Choroid plexus epithelial cell (primary cell): ENCODE measurements around the gene DENND6B.

Experiments used
- DNase-seq: peaks from one replicate; pipeline ENCODE4 v3.0.0-alpha.2; 2010; ENCODE audit warnings: low read depth
- H3K4me3 ChIP-seq: 2 replicates; pipeline ENCODE4 v1.5.1; 2011; ENCODE audit warnings: low read depth, mild to moderate bottlenecking, control low read depth, low read length, moderate library complexity
- TF ChIP-seq, protein P1 (sequence below): conservative IDR thresholded peaks from 2 replicates; pipeline ENCODE4 v1.5.1; 2011; ENCODE audit warnings: low read depth, mild to moderate bottlenecking, control low read depth, inconsistent platforms, low read length, moderate library complexity

DENND6B gene

DNA sequence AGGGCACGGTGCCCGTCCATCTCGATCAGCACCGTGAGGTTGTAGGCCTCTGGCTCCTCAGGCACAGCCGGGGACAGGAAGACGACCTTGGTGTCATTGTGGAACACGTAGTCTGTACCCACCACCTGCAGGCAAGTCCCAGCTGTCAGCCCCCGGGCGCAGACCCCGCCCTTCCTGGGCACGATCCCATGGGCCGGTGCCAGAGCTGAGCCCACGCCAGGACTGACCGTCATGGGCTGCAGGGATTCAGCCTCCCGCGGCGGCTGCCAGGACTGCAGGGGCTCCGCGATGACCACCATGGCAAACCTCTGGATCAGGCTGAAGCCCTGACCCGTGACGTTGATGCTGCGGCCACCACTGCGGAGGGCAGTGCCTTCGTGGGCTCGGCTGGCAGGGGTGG lies 44.9 kb downstream of the DENND6B start:
- DNase-seq, result no peak
- TF ChIP-seq, protein P1, sequence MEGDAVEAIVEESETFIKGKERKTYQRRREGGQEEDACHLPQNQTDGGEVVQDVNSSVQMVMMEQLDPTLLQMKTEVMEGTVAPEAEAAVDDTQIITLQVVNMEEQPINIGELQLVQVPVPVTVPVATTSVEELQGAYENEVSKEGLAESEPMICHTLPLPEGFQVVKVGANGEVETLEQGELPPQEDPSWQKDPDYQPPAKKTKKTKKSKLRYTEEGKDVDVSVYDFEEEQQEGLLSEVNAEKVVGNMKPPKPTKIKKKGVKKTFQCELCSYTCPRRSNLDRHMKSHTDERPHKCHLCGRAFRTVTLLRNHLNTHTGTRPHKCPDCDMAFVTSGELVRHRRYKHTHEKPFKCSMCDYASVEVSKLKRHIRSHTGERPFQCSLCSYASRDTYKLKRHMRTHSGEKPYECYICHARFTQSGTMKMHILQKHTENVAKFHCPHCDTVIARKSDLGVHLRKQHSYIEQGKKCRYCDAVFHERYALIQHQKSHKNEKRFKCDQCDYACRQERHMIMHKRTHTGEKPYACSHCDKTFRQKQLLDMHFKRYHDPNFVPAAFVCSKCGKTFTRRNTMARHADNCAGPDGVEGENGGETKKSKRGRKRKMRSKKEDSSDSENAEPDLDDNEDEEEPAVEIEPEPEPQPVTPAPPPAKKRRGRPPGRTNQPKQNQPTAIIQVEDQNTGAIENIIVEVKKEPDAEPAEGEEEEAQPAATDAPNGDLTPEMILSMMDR, result no peak
- no peak overlapping the region for H3K4me3 ChIP-seq

DNA sequence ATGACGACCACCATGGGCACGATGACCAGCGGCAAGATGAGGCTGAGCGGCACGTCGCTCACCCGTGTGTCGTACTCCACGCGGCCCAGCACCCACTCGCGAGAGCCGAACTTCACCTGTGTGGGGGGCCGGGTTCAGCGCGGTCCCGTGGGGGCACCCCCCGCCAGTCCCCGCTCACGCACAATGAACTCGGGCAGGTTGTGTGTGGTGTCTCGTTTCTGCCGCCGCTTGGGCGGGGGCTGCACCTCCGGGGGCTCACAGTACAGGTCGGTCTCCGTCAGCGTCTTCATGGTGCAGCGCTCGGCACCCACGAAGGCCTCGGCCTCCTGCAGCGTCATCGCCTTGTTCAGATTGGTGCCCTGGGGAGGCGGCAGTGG lies 45.4 kb downstream of the DENND6B start:
- H3K4me3 ChIP-seq, result no peak overlapping the region
- TF ChIP-seq, protein P1, result no peak
- no peak for DNase-seq

DNA sequence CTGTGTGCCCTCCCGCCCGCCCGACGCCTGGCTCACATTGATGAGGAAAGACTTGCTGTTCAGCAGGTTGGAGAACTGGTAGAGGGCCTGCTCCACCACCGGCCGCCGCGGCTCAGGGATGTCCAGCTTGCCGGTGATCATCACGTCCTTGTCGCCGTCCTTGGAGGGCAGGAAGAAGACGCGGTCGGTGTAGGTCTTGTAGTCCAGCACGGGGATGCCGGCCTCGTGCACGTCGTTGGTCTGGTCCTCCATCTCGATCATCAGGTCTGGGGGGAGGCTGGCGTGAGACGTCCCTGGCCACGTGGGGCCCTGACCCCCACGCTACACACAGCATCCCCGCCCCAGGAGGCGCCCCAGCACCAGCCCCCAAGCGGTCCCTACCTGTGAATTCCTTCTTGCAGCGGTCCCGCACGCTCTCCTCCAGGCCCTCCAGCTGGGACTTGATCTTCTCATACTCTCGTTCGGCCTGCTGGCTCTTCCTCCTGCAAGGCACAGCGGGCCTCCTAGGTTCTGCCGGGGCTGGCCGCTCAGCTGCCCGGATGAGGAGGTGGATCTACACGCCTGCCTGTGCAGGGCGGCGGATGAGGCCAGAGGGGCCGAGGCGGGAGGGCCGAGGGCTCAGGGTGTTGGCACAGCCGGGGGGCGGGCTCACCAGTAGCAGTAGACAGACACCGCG lies 46.0 kb downstream of the DENND6B start:
- H3K4me3 ChIP-seq, result no peak overlapping the region

DNA sequence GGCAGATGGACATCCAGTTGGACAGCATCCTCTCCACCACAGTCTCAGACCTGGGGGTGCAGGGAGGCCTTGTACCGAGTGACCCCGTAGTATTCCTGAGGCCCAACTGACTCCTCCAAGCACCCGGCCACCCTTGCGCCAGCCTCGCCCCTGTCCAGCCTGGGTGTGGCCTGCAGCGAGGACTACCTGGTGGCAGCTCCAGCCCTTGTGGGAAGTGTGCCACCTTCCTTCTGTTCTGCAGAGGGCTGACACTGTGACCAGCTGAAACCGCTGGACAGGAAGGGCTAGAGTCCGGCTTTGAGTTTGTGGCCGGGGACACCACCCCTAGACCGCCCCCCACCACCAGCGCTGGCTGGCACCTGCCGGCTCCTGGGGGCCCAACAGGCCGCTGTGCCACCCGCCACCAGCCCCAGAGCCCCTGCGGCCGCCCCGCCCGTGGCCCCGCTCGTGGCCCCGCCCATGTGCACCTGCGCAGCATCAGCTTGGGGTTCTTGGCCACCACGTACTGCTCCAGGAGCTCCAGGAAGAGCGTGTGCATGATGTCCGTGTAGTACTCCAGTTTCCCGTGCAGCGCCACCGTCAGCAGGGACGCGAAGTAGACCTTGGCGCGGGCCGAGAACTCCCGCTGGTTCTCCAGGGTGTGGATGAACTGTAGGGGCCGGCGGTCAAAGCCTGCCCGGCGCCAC lies 46.6 kb downstream of the DENND6B start:
- TF ChIP-seq, protein P1, result no peak
- DNase-seq, result no peak
- H3K4me3 ChIP-seq, result no peak overlapping the region

More for the DNA sequence above, 46.0 kb downstream of the DENND6B start:
- DNase-seq, result no peak
- TF ChIP-seq, protein P1, result no peak

DNA sequence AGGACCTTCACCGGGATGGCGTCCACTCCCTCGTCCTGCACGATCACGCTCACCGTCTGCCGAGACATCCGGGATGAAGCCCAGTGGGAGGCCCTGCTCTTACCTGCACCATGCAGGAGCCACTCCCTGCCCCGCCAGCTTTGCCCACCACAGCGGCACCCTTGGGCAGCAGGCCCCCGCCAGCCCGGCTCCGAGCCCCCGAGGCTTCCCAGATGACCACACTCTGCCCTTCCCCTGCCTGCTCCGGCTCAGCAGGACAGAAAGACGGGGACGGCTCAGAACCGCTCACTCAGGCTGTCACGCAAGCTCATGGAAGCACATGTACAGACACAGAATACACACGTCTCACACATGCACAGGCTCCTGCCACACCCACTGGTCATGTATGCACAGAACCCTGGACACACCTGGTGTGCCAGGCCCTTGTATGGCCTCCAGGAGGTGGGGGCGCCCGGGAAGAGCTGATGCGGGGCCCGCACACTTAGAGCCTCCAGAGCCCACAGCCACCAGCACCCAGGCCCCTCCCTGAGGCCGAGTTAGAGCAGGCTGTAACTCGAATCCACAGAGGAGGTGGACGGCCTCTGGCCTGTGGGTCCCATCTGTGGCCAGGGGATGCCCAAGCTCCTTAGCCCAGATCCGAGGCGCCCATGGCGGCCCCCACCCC lies 47.7 kb downstream of the DENND6B start:
- no peak overlapping the region for H3K4me3 ChIP-seq
- TF ChIP-seq, protein P1, result no peak
- no peak for DNase-seq

DNA sequence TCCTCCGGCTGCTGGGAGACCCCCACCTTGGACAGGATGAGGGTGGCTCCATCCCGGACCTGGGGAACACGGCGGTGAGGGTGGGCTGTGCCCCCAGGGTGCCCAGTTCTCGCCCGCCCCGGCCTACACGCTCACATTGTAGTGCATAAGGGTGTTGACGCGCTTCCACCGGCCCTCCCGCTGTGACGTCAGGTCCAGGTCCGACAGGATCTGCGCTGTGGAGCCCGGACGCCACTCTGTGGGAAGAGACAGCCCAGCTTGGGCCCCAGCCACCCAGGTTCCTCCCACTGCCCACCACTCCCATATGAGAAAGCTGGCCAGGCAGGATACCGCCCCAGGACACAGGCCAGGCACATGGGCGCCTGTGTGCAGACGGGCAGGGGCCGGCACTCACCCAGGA lies 48.4 kb downstream of the DENND6B start:
- H3K4me3 ChIP-seq, result no peak overlapping the region
- no peak for DNase-seq
- TF ChIP-seq, protein P1, result no peak

DNA sequence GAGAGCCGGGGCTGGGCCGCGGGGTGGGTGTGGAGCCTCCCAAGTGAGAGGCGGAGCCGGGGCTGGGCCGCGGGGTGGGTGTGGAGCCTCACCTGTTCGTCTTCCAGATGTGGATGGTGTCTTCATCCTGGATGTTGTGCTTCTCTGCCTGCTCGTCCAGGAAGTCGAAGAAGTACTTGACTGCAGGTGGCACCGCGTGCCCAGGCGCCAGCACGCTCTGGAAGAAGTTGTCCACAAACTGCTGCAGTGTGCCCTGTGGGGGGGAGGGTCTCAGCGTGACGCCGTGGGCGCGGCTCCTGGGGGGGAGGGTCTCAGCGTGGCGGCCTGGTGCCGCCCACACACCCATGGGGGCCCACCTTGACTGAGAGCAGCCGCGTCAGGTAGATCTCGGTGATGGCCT lies 49.1 kb downstream of the DENND6B start:
- no peak overlapping the region for H3K4me3 ChIP-seq
- no peak for DNase-seq
- TF ChIP-seq, protein P1, result no peak
